Measurements from ENCODE around the gene MMP28. TPM values are rescaled to one million over a fixed set of nuclear protein-coding genes. Genes with fewer than 3 reads are reported as not detected.

MMP28 gene
- total RNA-seq, 1 experiment from 2014 or later, result not detected

DNA sequence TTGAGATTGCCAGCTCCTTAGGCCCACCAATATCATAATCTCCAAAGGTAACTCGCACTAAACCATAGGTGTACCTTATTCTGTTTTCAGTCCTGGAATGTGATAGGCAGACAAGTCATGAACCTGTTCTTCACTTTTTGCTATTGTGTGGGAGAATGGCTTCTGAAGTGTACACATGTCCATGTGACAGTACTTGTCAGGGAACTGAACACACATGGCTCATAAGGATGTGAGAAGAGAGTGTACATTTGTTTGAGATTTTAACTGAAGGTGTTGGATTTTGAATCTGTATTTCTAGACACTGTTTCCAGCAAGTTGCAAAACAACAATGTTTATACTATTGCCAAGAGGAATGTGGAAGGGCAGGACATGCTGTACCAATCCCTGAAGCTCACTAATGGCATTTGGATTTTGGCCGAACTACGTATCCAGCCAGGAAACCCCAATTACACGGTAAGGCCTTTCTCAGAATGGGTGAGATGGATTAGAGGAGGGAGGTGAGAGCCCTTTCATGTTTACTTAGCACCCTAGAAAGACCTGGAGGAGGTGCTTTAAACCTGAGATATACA is 78.5 kb downstream of the MMP28 start:
- no CpG with 5 or more reads among the region's 4 CpGs for WGBS (ENCODE audit: extremely low coverage, insufficient read length, low lambda C conversion rate)
- H2BK12ac ChIP-seq (ENCODE audit: insufficient read length, low read depth, low read length), result no peak overlapping the region
- H3K79me1 ChIP-seq (ENCODE audit: insufficient read depth, low read depth, low read length, poor library complexity, severe bottlenecking), result no peaks in the 10 kb centered on the region
- TF ChIP-seq, protein P1, sequence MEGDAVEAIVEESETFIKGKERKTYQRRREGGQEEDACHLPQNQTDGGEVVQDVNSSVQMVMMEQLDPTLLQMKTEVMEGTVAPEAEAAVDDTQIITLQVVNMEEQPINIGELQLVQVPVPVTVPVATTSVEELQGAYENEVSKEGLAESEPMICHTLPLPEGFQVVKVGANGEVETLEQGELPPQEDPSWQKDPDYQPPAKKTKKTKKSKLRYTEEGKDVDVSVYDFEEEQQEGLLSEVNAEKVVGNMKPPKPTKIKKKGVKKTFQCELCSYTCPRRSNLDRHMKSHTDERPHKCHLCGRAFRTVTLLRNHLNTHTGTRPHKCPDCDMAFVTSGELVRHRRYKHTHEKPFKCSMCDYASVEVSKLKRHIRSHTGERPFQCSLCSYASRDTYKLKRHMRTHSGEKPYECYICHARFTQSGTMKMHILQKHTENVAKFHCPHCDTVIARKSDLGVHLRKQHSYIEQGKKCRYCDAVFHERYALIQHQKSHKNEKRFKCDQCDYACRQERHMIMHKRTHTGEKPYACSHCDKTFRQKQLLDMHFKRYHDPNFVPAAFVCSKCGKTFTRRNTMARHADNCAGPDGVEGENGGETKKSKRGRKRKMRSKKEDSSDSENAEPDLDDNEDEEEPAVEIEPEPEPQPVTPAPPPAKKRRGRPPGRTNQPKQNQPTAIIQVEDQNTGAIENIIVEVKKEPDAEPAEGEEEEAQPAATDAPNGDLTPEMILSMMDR (conservative IDR thresholded peaks at IDR 0.05), result no peak
- no peak overlapping the region for H3K18ac ChIP-seq (ENCODE audit: insufficient read length, low read depth, low read length)
- no peak overlapping the region for H2BK120ac ChIP-seq (ENCODE audit: low read depth, low read length, poor library complexity, severe bottlenecking)
- no peak overlapping the region for H3T11ph ChIP-seq (ENCODE audit: low read length)
- no peak overlapping the region for H2BK15ac ChIP-seq (ENCODE audit: low read depth, low read length)
- no peaks in the 10 kb centered on the region for H3K23me2 ChIP-seq (ENCODE audit: insufficient read length, low read depth, low read length, poor library complexity, severe bottlenecking)
- H3K4ac ChIP-seq (ENCODE audit: low read depth, low read length), result no peak overlapping the region
- no peak overlapping the region for H3K4me2 ChIP-seq (ENCODE audit: insufficient read depth, insufficient read length, low read length)
- H4K8ac ChIP-seq (replicated peaks; ENCODE audit: insufficient read length, low read depth, low read length), result no peak overlapping the region
- no peaks in the 10 kb centered on the region for H3K9me3 ChIP-seq (ENCODE audit: control insufficient read depth, low read depth, low read length)
- no peaks in the 10 kb centered on the region for H3K4me1 Mint-ChIP-seq
- no peak overlapping the region for H4K5ac ChIP-seq (ENCODE audit: insufficient read length, low read depth, low read length)
- H3K9ac ChIP-seq (ENCODE audit: extremely low read depth, insufficient read length, low read length), result no peak overlapping the region
- H3K27me3 ChIP-seq (ENCODE audit: insufficient read depth, low read length), result no peaks in the 10 kb centered on the region
- H2AK5ac ChIP-seq (ENCODE audit: insufficient read length, low read length), result no peak overlapping the region
- no peak overlapping the region for H3K27ac ChIP-seq (ENCODE audit: insufficient read length, low read depth, low read length)
- no peak overlapping the region for H4K91ac ChIP-seq (ENCODE audit: insufficient read length, low read depth, low read length)
- H3K4me3 Mint-ChIP-seq, result no peak overlapping the region
- no peak overlapping the region for H2AFZ ChIP-seq (ENCODE audit: low read length)
- no peak overlapping the region for H3K56ac ChIP-seq (ENCODE audit: insufficient read length, low read depth, low read length)
- H3K27ac Mint-ChIP-seq, result no peak overlapping the region
- DNase-seq, result no peak
- no peak overlapping the region for H2BK5ac ChIP-seq (ENCODE audit: insufficient read length, low read length)
- H3K36me3 Mint-ChIP-seq (ENCODE audit: insufficient read depth in 1 of 3, low read depth in 3 of 3), result peaks cover 2 to 26% (median 24%) of the 10 kb centered on the region in 3 experiments; a peak in 6 of 7 replicates
- no peak overlapping the region for H2BK20ac ChIP-seq (ENCODE audit: low read depth, low read length, poor library complexity, severe bottlenecking)
- no peaks in the 10 kb centered on the region for H3K9me3 Mint-ChIP-seq
- no peaks in the 10 kb centered on the region for H3K27me3 Mint-ChIP-seq (ENCODE audit: low read depth)
- no peaks in the 10 kb centered on the region for H4K20me1 ChIP-seq (ENCODE audit: control insufficient read depth, insufficient read depth, insufficient read length)
- H3K14ac ChIP-seq (ENCODE audit: insufficient read depth, low read length), result no peak overlapping the region
- H3K4me1 ChIP-seq (ENCODE audit: insufficient read depth, low read length), result no peaks in the 10 kb centered on the region
- 0 out of 2 replicates have a peak, but pooled peaks cover 2% of the 10 kb centered on the region for H3K79me2 ChIP-seq (ENCODE audit: insufficient read depth, low read length)
- H3K23ac ChIP-seq (ENCODE audit: insufficient read length, low read depth, low read length), result no peak overlapping the region

Data from H9 (cell line).